Mesenchymal stem cell (in vitro differentiated cells and primary cell): ENCODE results near the gene ATF2.
A peak's percentile ranks its signal among the peaks of the same experiment; 100 is the strongest.

Source experiments
- DNase-seq: peaks from one replicate; pipeline ENCODE4 v3.0.0-alpha.2; 2013
- H2AFZ ChIP-seq: one replicate; pipeline ENCODE4 v1.6.1; 2013; ENCODE audit warnings: low read depth, mild to moderate bottlenecking, control low read depth, inconsistent platforms, low read length, moderate library complexity
- H2AK5ac ChIP-seq: 2 replicates; pipeline ENCODE4 v1.6.1; 2013; ENCODE audit warnings: low read length, moderate library complexity, mild to moderate bottlenecking, inconsistent platforms; ENCODE audit not compliant: severe bottlenecking
- H2BK120ac ChIP-seq: one replicate; pipeline ENCODE4 v1.6.1; 2013; ENCODE audit warnings: low read depth, mild to moderate bottlenecking, inconsistent platforms, low read length, moderate library complexity
- H2BK12ac ChIP-seq, 2 experiments: one replicate each; pipeline ENCODE4 v1.6.1; 2013; ENCODE audit warnings: inconsistent platforms in 2 of 2, low read length in 2 of 2, mild to moderate bottlenecking in 2 of 2, moderate library complexity in 2 of 2, control low read depth in 1 of 2
- H2BK15ac ChIP-seq: one replicate; pipeline ENCODE4 v1.6.1; 2013; ENCODE audit warnings: mild to moderate bottlenecking, low read depth, inconsistent platforms; ENCODE audit not compliant: poor library complexity, severe bottlenecking
- H2BK5ac ChIP-seq: 2 replicates; pipeline ENCODE4 v1.6.1; 2013; ENCODE audit warnings: low read depth, mild to moderate bottlenecking, low read length, control low read depth, inconsistent platforms; ENCODE audit not compliant: poor library complexity, severe bottlenecking
- H3K14ac ChIP-seq, 2 experiments: one replicate each; pipeline ENCODE4 v1.6.1; 2013; ENCODE audit warnings: inconsistent platforms in 2 of 2, low read length in 2 of 2, control low read depth in 1 of 2, mild to moderate bottlenecking in 1 of 2, moderate library complexity in 1 of 2
- H3K18ac ChIP-seq, 2 experiments: one replicate each; pipeline ENCODE4 v1.6.1; 2013; ENCODE audit warnings: inconsistent platforms in 2 of 2, low read length in 2 of 2, control low read depth in 1 of 2, low read depth in 1 of 2, mild to moderate bottlenecking in 1 of 2
- H3K23ac ChIP-seq, 2 experiments: one replicate each; pipeline ENCODE4 v1.6.1; 2013; ENCODE audit warnings: inconsistent platforms in 2 of 2, low read length in 2 of 2, mild to moderate bottlenecking in 2 of 2, moderate library complexity in 2 of 2, control low read depth in 1 of 2
- H3K27ac ChIP-seq: 2 replicates; pipeline ENCODE4 v1.5.1; 2013; ENCODE audit warnings: mild to moderate bottlenecking, moderate library complexity, low read length, control low read depth, inconsistent platforms; ENCODE audit not compliant: poor library complexity, severe bottlenecking
- H3K27me3 ChIP-seq, 2 experiments: 2 replicates each; pipeline versions ENCODE4 v1.6.1 to v1.7.0; 2013; ENCODE audit warnings: low read length in 2 of 2, mild to moderate bottlenecking in 2 of 2, moderate library complexity in 2 of 2, control low read depth in 1 of 2, inconsistent platforms in 1 of 2; ENCODE audit not compliant: control insufficient read depth in 1 of 2, insufficient read depth in 1 of 2
- H3K36me3 ChIP-seq, 2 experiments: 2 replicates each; pipeline versions ENCODE4 v1.6.1 to v1.7.0; 2013; ENCODE audit warnings: low read length in 2 of 2, control low read depth in 1 of 2, inconsistent platforms in 1 of 2, low read depth in 1 of 2, mild to moderate bottlenecking in 1 of 2; ENCODE audit not compliant: insufficient read depth in 2 of 2, control insufficient read depth in 1 of 2
- H3K4ac ChIP-seq, 2 experiments: one replicate each; pipeline ENCODE4 v1.6.1; 2013; ENCODE audit warnings: inconsistent platforms in 2 of 2, low read length in 2 of 2, mild to moderate bottlenecking in 2 of 2, moderate library complexity in 2 of 2, control low read depth in 1 of 2, low read depth in 1 of 2
- H3K4me1 ChIP-seq: 2 replicates; pipeline ENCODE4 v1.6.1; 2013; ENCODE audit warnings: low read depth, low read length, control low read depth; ENCODE audit not compliant: control insufficient read depth, insufficient read depth
- H3K4me2 ChIP-seq: 2 replicates; pipeline ENCODE4 v1.6.1; 2013; ENCODE audit warnings: low read length, mild to moderate bottlenecking, inconsistent platforms; ENCODE audit not compliant: poor library complexity, severe bottlenecking
- H3K4me3 ChIP-seq, 2 experiments: 2 replicates each; pipeline versions ENCODE4 v1.5.1 to v1.7.0; 2013; ENCODE audit warnings: low read length in 2 of 2, mild to moderate bottlenecking in 2 of 2, control low read depth in 1 of 2, low read depth in 1 of 2; ENCODE audit not compliant: insufficient read depth in 1 of 2
- H3K79me1 ChIP-seq: replicated peaks from 2 replicates; pipeline ENCODE4 v1.6.1; 2013; ENCODE audit warnings: mild to moderate bottlenecking, control low read depth, low read length, inconsistent platforms; ENCODE audit not compliant: poor library complexity, severe bottlenecking
- H3K9ac ChIP-seq: 2 replicates; pipeline ENCODE4 v1.7.0; 2013; ENCODE audit warnings: mild to moderate bottlenecking, low read length, moderate library complexity
- H3K9me3 ChIP-seq: 2 replicates; pipeline ENCODE4 v1.7.0; 2013; ENCODE audit warnings: mild to moderate bottlenecking, low read length; ENCODE audit not compliant: control insufficient read depth
- H4K8ac ChIP-seq: one replicate; pipeline ENCODE4 v1.6.1; 2013; ENCODE audit warnings: inconsistent platforms, mild to moderate bottlenecking, low read length, moderate library complexity
- H4K91ac ChIP-seq: one replicate; pipeline ENCODE4 v1.6.1; 2013; ENCODE audit warnings: mild to moderate bottlenecking, low read length, inconsistent platforms
- WGBS: methylation state at CpG from one replicate; pipeline ENCODE4 v1.1.7; 2013; ENCODE audit warnings: mixed read lengths; 5-methylcytosine and 5-hydroxymethylcytosine counted together

Gene ATF2

GRCh38 chr2:175107146-175107545 lies 60.9 kb downstream of the ATF2 start:
- Histone ChIP-seq H3K23ac (no peak overlapping the region), H2AK5ac (no peak overlapping the region), H2BK15ac (no peak overlapping the region), H4K91ac (no peak overlapping the region), H3K4me3 (no peak overlapping the region), H3K79me1 (peaks cover 10% of the 10 kb centered on the region), H3K4ac (no peak overlapping the region), H2BK120ac (no peak overlapping the region), H2AFZ (no peak overlapping the region), H3K9me3 (no peaks in the 10 kb centered on the region), H3K14ac (no peak overlapping the region), H3K36me3 (peaks cover 27 to 76% of the 10 kb centered on the region in 2 experiments), H3K9ac (no peak overlapping the region), H4K8ac (no peak overlapping the region), H3K4me1 (no peaks in the 10 kb centered on the region), H2BK5ac (no peak overlapping the region), H3K27me3 (no peaks in the 10 kb centered on the region), H2BK12ac (no peak overlapping the region), H3K4me2 (no peak overlapping the region), H3K18ac (no peak overlapping the region), H3K27ac (no peak overlapping the region)
- 79% methylated on average over 2 of the region's 4 CpGs for WGBS
- DNase-seq: peak; percentile 43

GRCh38 chr2:175103191-175103590 lies 64.8 kb downstream of the ATF2 start:
- no peak overlapping the region for H2BK12ac ChIP-seq
- no peaks in the 10 kb centered on the region for H3K9me3 ChIP-seq
- H2AK5ac ChIP-seq: no peak overlapping the region
- H3K4me3 ChIP-seq: no peak overlapping the region
- H3K14ac ChIP-seq: no peak overlapping the region
- no peak overlapping the region for H3K4ac ChIP-seq
- no peak overlapping the region for H3K18ac ChIP-seq
- H2BK5ac ChIP-seq: no peak overlapping the region
- H2BK120ac ChIP-seq: no peak overlapping the region
- H2BK15ac ChIP-seq: no peak overlapping the region
- H3K79me1 ChIP-seq: peaks cover 11% of the 10 kb centered on the region
- no peaks in the 10 kb centered on the region for H3K27me3 ChIP-seq
- H3K4me1 ChIP-seq: peaks cover 1% of the 10 kb centered on the region
- no peak overlapping the region for H3K9ac ChIP-seq
- no peak overlapping the region for H4K91ac ChIP-seq
- peaks cover 23 to 75% of the 10 kb centered on the region in 2 experiments for H3K36me3 ChIP-seq
- WGBS: 100% methylated on average over 1 of the region's 1 CpG
- no peak overlapping the region for H3K23ac ChIP-seq
- no peak overlapping the region for H3K27ac ChIP-seq
- no peak for DNase-seq
- no peak overlapping the region for H2AFZ ChIP-seq
- H3K4me2 ChIP-seq: no peak overlapping the region
- no peak overlapping the region for H4K8ac ChIP-seq

GRCh38 chr2:175101514-175101913 lies 66.5 kb downstream of the ATF2 start:
- Histone ChIP-seq H3K4ac (no peak overlapping the region), H3K4me3 (no peak overlapping the region), H3K27ac (no peak overlapping the region), H2BK120ac (no peak overlapping the region), H3K4me2 (no peak overlapping the region), H2BK12ac (no peak overlapping the region), H3K9ac (no peak overlapping the region), H2AK5ac (no peak overlapping the region), H3K14ac (no peak overlapping the region), H3K23ac (no peak overlapping the region), H3K36me3 (peaks cover 10 to 84% of the 10 kb centered on the region in 2 experiments), H3K79me1 (peaks cover 6% of the 10 kb centered on the region), H2BK5ac (no peak overlapping the region), H3K9me3 (no peaks in the 10 kb centered on the region), H4K8ac (no peak overlapping the region), H2BK15ac (no peak overlapping the region), H3K27me3 (no peaks in the 10 kb centered on the region), H2AFZ (no peak overlapping the region), H4K91ac (no peak overlapping the region), H3K4me1 (peaks cover 3% of the 10 kb centered on the region), H3K18ac (no peak overlapping the region)
- no peak for DNase-seq

- Histone ChIP-seq H3K4me2 (no peak overlapping the region), H2AK5ac (no peak overlapping the region), H2BK120ac (no peak overlapping the region), H4K8ac (no peak overlapping the region), H3K4me1 (peaks cover 9% of the 10 kb centered on the region), H2BK12ac (no peak overlapping the region), H4K91ac (no peak overlapping the region), H3K14ac (no peak overlapping the region), H3K27ac (peak overlapping the region; percentile 85), H3K36me3 (peaks cover 5 to 80% of the 10 kb centered on the region in 2 experiments), H2AFZ (no peak overlapping the region), H3K9ac (no peak overlapping the region), H3K18ac (no peak overlapping the region), H2BK15ac (no peak overlapping the region), H3K4ac (no peak overlapping the region), H3K23ac (no peak overlapping the region), H3K9me3 (no peaks in the 10 kb centered on the region), H2BK5ac (no peak overlapping the region), H3K79me1 (peaks cover 11% of the 10 kb centered on the region), H3K27me3 (no peaks in the 10 kb centered on the region), H3K4me3 (no peak overlapping the region)
- DNase-seq: peak; percentile 59
- WGBS: 88% methylated on average over 4 of the region's 5 CpGs
Measured at GRCh38 chr2:175097297-175097696, 70.7 kb downstream of the ATF2 start.
